K562 (cell line): ENCODE data around the gene GNAL. TPM values are rescaled to one million over a fixed set of nuclear protein-coding genes. Genes with fewer than 3 reads are reported as not detected.
A peak's percentile ranks its signal among the peaks of the same experiment; 100 is the strongest.

ENCODE experiments used
- ATAC-seq: fragments of 200-7000 bp; cut with Tn5 transposase; 3 replicates; pipeline ENCODE4 v1.9.1; 2020; ENCODE audit warnings: moderate library complexity
- BruUV-seq: library from RNA; stranded (reverse); fragments of 400-500 nt; replicated peaks from 2 replicates; lab custom pipeline; 2021; lab: Mats Ljungman, UMichigan
- CTCF ChIA-PET: fragments of 300-600 bp; formaldehyde crosslinking; extraction: SDS; loops from one replicate; lab custom pipeline; 2021; ENCODE audit warnings: low intra/inter-chr PET ratio; lab: Yijun Ruan, JAX
- POLR2A ChIA-PET: fragments of 300-600, 350-650 bp; sonication (Branson Sonifier 250); formaldehyde crosslinking; extraction: SDS; loops from one replicate; lab custom pipeline; 2021; ENCODE audit warnings: antibody characterized with exemption, inconsistent platforms; lab: Yijun Ruan, JAX
- DNase-seq, 4 experiments: peaks; one replicate each; pipeline versions ENCODE4 v3.0.0 to v3.0.0-alpha.2; 2011 to 2018; ENCODE audit warnings: low spot score in 3 of 4, mixed read lengths in 3 of 4; ENCODE audit errors: extremely low read depth in 1 of 4
- FAIRE-seq: peaks from 2 replicates; lab custom pipeline; 2011; peaks lifted over from hg19 to GRCh38; lab: Jason Lieb, UNC
- H2AFZ ChIP-seq: 2 replicates; pipeline ENCODE4 v1.6.0; 2011; ENCODE audit warnings: low read depth, low read length, control low read depth, inconsistent platforms
- H3K27ac ChIP-seq: fragments of 200-600 bp; 3 replicates; pipeline ENCODE4 v1.8.0; 2011; ENCODE audit warnings: low read depth, mild to moderate bottlenecking, control low read depth, inconsistent platforms, low read length, moderate library complexity, mixed read lengths; ENCODE audit errors: extremely low read depth
- H3K27me3 ChIP-seq, 2 experiments: fragments of 300-600 bp in 1 of 2; 2 replicates in 1 of 2; 3 replicates in 1 of 2; pipeline versions ENCODE4 v1.6.0 to v1.8.0; 2011; ENCODE audit warnings: inconsistent platforms in 2 of 2, low read length in 2 of 2, mild to moderate bottlenecking in 1 of 2, mixed read lengths in 1 of 2, moderate library complexity in 1 of 2; ENCODE audit not compliant: control insufficient read depth in 2 of 2, insufficient read depth in 2 of 2
- H3K36me3 ChIP-seq: fragments of 300-600 bp; 3 replicates; pipeline ENCODE4 v1.8.0; 2011; ENCODE audit warnings: mild to moderate bottlenecking, low read length, inconsistent platforms; ENCODE audit not compliant: control insufficient read depth, insufficient read depth
- H3K4me1 ChIP-seq, 2 experiments: fragments of 200-600 bp in 1 of 2; replicated peaks in 1 of 2; 2 replicates in 1 of 2; 3 replicates in 1 of 2; pipeline versions ENCODE4 v1.5.1 to v1.8.0; 2011; ENCODE audit warnings: inconsistent platforms in 2 of 2, low read length in 2 of 2, mild to moderate bottlenecking in 1 of 2, mixed read lengths in 1 of 2, moderate library complexity in 1 of 2; ENCODE audit not compliant: control insufficient read depth in 2 of 2, insufficient read depth in 2 of 2
- H3K4me2 ChIP-seq: 2 replicates; pipeline ENCODE4 v1.6.1; 2011; ENCODE audit warnings: low read length, control low read depth, inconsistent platforms, mixed read lengths; ENCODE audit not compliant: insufficient read depth
- H3K4me3 ChIP-seq: fragments of 200-600 bp; sonication (generic), shearing (Covaris generic); 2 replicates; pipeline ENCODE4 v1.5.1; 2016; ENCODE audit warnings: control low read depth, inconsistent platforms
- H3K79me2 ChIP-seq: fragments of 200-600 bp; 3 replicates; pipeline ENCODE4 v1.8.0; 2011; ENCODE audit warnings: low read length, inconsistent platforms; ENCODE audit not compliant: control insufficient read depth, insufficient read depth
- H3K9ac ChIP-seq, 2 experiments: 2 replicates each; pipeline versions ENCODE4 v1.6.0 to v1.6.1; 2011; ENCODE audit warnings: low read depth in 2 of 2, low read length in 2 of 2, control low read depth in 1 of 2, inconsistent platforms in 1 of 2, mild to moderate bottlenecking in 1 of 2, mixed read lengths in 1 of 2; ENCODE audit not compliant: insufficient read depth in 1 of 2
- H3K9me1 ChIP-seq: one replicate; pipeline ENCODE4 v1.6.0; 2011; ENCODE audit warnings: inconsistent platforms, mild to moderate bottlenecking, low read length, moderate library complexity; ENCODE audit not compliant: control insufficient read depth, insufficient read depth
- H3K9me3 ChIP-seq: replicated peaks from 2 replicates; pipeline ENCODE4 v1.5.1; 2011; ENCODE audit warnings: low read depth, low read length, inconsistent platforms; ENCODE audit not compliant: control insufficient read depth, insufficient read depth
- H4K20me1 ChIP-seq: replicated peaks from 2 replicates; pipeline ENCODE4 v1.6.1; 2011; ENCODE audit warnings: low read length, inconsistent platforms, mixed read lengths; ENCODE audit not compliant: control insufficient read depth, insufficient read depth
- ARID2 ChIP-seq: fragments of 450-650 bp; IDR thresholded peaks from 2 replicates; pipeline ENCODE4 v1.6.1; 2017; ENCODE audit warnings: antibody characterized with exemption, mild to moderate bottlenecking
- BMI1 ChIP-seq: fragments of 150-350 bp; IDR thresholded peaks from 2 replicates; pipeline ENCODE4 v1.6.1; 2014; ENCODE audit warnings: low read length
- CHD1 ChIP-seq: fragments of 200-600 bp; sonication (generic); IDR thresholded peaks from one replicate; pipeline ENCODE4 v1.6.1; 2012; ENCODE audit warnings: mild to moderate bottlenecking, moderate library complexity, low read length, inconsistent platforms
- CSDE1 ChIP-seq, 2 experiments: fragments of 450-650 bp; IDR thresholded peaks; 2 replicates each; pipeline ENCODE4 v1.6.1; 2016; ENCODE audit warnings: mild to moderate bottlenecking in 1 of 2
- DPF2 ChIP-seq: fragments of 450-650 bp; IDR thresholded peaks from 2 replicates; pipeline ENCODE4 v1.6.1; 2016
- FOXP4 ChIP-seq: sonication (generic); formaldehyde crosslinking; IDR thresholded peaks from 2 replicates; pipeline ENCODE4 v1.8.0; 2022; ENCODE audit warnings: mild to moderate bottlenecking, missing genetic modification reagents, borderline replicate concordance
- HLTF ChIP-seq: fragments of 450-650 bp; IDR thresholded peaks from 2 replicates; pipeline ENCODE4 v1.6.1; 2016
- HNRNPL ChIP-seq: fragments of 200-400 bp; formaldehyde crosslinking; IDR thresholded peaks from 2 replicates; pipeline ENCODE4 v1.6.1; 2017; ENCODE audit warnings: low read depth, mild to moderate bottlenecking, low read length
- LEF1 ChIP-seq: fragments of 450-650 bp; IDR thresholded peaks from 2 replicates; pipeline ENCODE4 v1.6.1; 2016; ENCODE audit warnings: mild to moderate bottlenecking
- MCM5 ChIP-seq: fragments of 450-650 bp; IDR thresholded peaks from 2 replicates; pipeline ENCODE4 v1.6.1; 2016; ENCODE audit warnings: low read depth
- NFRKB ChIP-seq: fragments of 450-650 bp; IDR thresholded peaks from 2 replicates; pipeline ENCODE4 v1.6.1; 2016; ENCODE audit warnings: low read depth
- OTX1 ChIP-seq: fragments of 450-650 bp; formaldehyde crosslinking; IDR thresholded peaks from 2 replicates; pipeline ENCODE4 v1.4.0; 2022; ENCODE audit warnings: mild to moderate bottlenecking
- POLR2H ChIP-seq: IDR thresholded peaks from 2 replicates; pipeline ENCODE4 v1.6.1; 2016; ENCODE audit warnings: missing genetic modification characterization, low read depth, mild to moderate bottlenecking, control low read depth, missing compliant biosample characterization, moderate library complexity
- RBBP5 ChIP-seq: fragments of 200-600 bp; sonication (generic); IDR thresholded peaks from 2 replicates; pipeline ENCODE4 v1.6.1; 2012; ENCODE audit warnings: borderline replicate concordance, mild to moderate bottlenecking, low read length, control low read depth, inconsistent platforms; ENCODE audit not compliant: insufficient read depth, poor library complexity, severe bottlenecking
- TRIM24 ChIP-seq, 2 experiments: fragments of 450-650 bp; IDR thresholded peaks; 2 replicates each; pipeline ENCODE4 v1.6.1; 2016
- TRIM25 ChIP-seq: fragments of 450-650 bp; IDR thresholded peaks from 2 replicates; pipeline ENCODE4 v1.7.0; 2016; ENCODE audit warnings: borderline replicate concordance
- ZKSCAN3 ChIP-seq: fragments of 250-450 bp; sonication (Bioruptor Pico); IDR thresholded peaks from 2 replicates; pipeline ENCODE4 v1.4.0; 2020
- ZNF584 ChIP-seq: fragments of 200-800 bp; sonication (Bioruptor generic); IDR thresholded peaks from 2 replicates; pipeline ENCODE4 v1.6.1; 2016; ENCODE audit warnings: low read depth, mild to moderate bottlenecking, missing genetic modification characterization, missing compliant biosample characterization
- ZNF75A ChIP-seq: fragments of 450-650 bp; formaldehyde crosslinking; IDR thresholded peaks from 2 replicates; pipeline ENCODE4 v1.4.0; 2020; ENCODE audit warnings: mild to moderate bottlenecking
- WGBS: fragments of 100-300 bp; shearing (Covaris generic); methylation state at CpG from one replicate; pipeline ENCODE4 v1.1.6; 2016; ENCODE audit warnings: low coverage, mixed read lengths; ENCODE audit not compliant: insufficient coverage; ENCODE audit errors: missing lambda C conversion rate; 5-methylcytosine and 5-hydroxymethylcytosine counted together
- in situ Hi-C: fragments of 300-500 bp; cut with MboI; formaldehyde crosslinking; loops from 4 replicates; pipeline ENCODE4 v1.15.0; 2018; ENCODE audit warnings: inconsistent platforms, mixed read lengths
- intact Hi-C: fragments of 100-400 bp; cut with micrococcal nuclease; formaldehyde crosslinking; loops from 2 replicates; pipeline ENCODE4 v1.14.2; 2022
- polyA plus RNA-seq, 8 experiments: library from polyadenylated mRNA; depleted of rRNA in 4 of 8; stranded (reverse) in 5 of 8; unstranded in 3 of 8; fragments of >200 nt; fragmentation: Nextera tagmentation in 2 of 8; fragmentation: Illumina TruSeq in 1 of 8; extraction: Ambion mirVana in 2 of 8; extraction: Trizol in 1 of 8; gene quantifications; 2 replicates each; pipeline versions ENCODE4 v1.2.1 to v1.2.3, GENCODE V29; 2011 to 2014; ENCODE audit warnings: inconsistent platforms in 1 of 8, missing spikeins in 1 of 8
- total RNA-seq, 7 experiments: library from RNA; depleted of rRNA in 6 of 7; stranded (reverse); fragments of >200 nt in 6 of 7; fragmentation: Illumina TruSeq in 2 of 7; extraction: Trizol in 2 of 7; gene quantifications; 2 replicates each; pipeline versions ENCODE4 v1.2.1 to v1.2.3, GENCODE V29; 2011 to 2021; ENCODE audit warnings: low replicate concordance in 1 of 7

GNAL gene
- total and polyA plus RNA-seq, 9 of the 15 experiments (the other 6 are each of a cell fraction or from before 2014, with no cell fraction given): under 0.01 to 0.10 (median 0.01) TPM; not detected in 5

DNA sequence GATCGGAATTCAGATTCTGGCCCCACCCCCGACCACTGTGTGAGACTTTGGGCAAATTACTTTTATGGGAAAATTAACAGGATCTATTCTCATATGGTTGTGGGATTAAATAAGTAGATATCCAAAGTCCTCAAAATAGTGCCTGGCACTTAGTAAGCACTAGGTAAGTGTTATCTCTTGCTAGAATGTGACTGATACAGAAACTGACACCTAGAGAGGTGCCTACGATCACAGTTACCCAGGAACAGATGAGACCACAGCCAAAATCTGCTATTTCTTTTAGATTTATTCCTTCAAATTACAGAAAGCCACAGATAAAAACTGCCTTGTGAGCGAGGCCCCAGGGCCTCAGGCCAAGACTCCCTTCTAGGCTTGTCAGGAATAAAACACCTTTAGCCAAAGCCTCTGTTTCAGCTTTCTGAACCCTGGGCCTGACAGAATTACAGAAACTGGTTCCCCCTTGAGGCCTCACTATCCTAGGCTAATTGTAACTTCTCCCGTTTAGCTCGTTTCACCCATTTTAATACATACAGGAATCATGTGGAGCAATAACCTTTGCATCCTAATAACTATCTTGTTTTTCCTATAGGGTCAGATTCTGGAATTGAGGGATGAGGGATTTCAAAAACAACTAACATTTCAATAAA, 139.8 kb downstream of the GNAL start:
- H3K4me1 ChIP-seq: no peaks in the 10 kb centered on the region
- intact Hi-C loops: no loop called here
- no peaks in the 10 kb centered on the region for H3K9me1 ChIP-seq
- no peak overlapping the region for H3K4me2 ChIP-seq
- no peaks in the 10 kb centered on the region for H3K9me3 ChIP-seq
- in situ Hi-C loops: no loop called here
- no peak for DNase-seq
- H3K36me3 ChIP-seq: no peaks in the 10 kb centered on the region
- BruUV-seq: no TSS peak
- FAIRE-seq: no peak
- no peaks in the 10 kb centered on the region for H3K79me2 ChIP-seq
- H4K20me1 ChIP-seq: no peaks in the 10 kb centered on the region
- no peak overlapping the region for H3K27ac ChIP-seq
- no peak overlapping the region for H3K9ac ChIP-seq
- POLR2A ChIA-PET: interaction anchor here (0.7 to 1.1 kb wide), 2 partner anchors 15 to 21 kb away, joined by 4 to 6 read pairs; no protein-coding TSS in a partner anchor
- 34% methylated on average over 6 of the region's 6 CpGs for WGBS
- ATAC-seq: peak; percentile 39; the same call in 2 of the 3 replicates
- no peak overlapping the region for H3K4me3 ChIP-seq
- CTCF ChIA-PET: no interaction called here
- H2AFZ ChIP-seq: no peak overlapping the region
- no peaks in the 10 kb centered on the region for H3K27me3 ChIP-seq
- TF ChIP-seq ZNF75A (no peak), BMI1 (no peak), POLR2H (tag) (no peak), ZKSCAN3 (CRISPR knock-in tag) (no peak), NFRKB (no peak), OTX1 (no peak), TRIM24 (IDR thresholded peaks at IDR 0.05) (no peak), LEF1 (no peak), HLTF (no peak), CHD1 (no peak), TRIM25 (no peak), DPF2 (no peak), MCM5 (no peak), RBBP5 (no peak), FOXP4 (CRISPR knock-in tag) (no peak), CSDE1 (IDR thresholded peaks at IDR 0.05) (no peak), ZNF584 (CRISPR knock-in tag) (no peak), ARID2 (no peak), HNRNPL (no peak)
